ENCODE results near the gene IL6ST. TPM values are rescaled to one million over a fixed set of nuclear protein-coding genes. Genes with fewer than 3 reads are reported as not detected.

Gene IL6ST
- total and polyA plus RNA-seq, 10 of the 15 experiments (the other 5 are each of a cell fraction or from before 2014, with no cell fraction given): 1.5 to 139 (median 13.0) TPM

DNA sequence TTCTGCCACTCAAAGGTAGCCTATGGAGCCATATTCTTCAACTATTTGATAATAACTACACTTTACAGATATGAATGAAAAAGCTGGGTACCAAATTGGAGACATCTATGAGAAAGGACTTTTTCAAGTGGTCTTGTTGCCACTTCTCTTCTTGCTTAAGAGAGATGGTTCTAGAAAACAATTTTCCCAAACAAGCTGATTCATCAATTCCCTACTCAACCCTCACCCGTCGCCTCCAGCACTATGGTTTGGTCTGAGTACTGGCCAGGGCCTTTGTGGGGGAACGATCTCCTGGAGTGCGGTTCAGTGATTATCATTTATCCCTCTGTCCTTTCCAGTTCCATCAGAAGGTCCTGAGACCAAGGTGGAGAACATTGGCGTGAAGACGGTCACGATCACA, 86.8 kb downstream of the IL6ST start:
- ChIA-PET CTCF (interaction anchor here (1.4 to 1.5 kb wide), 2 partner anchors 9 to 12 kb away, joined by 4 read pairs; no protein-coding TSS in a partner anchor), POLR2A (interaction anchor here (0.7 kb wide), 1 partner anchor 421 kb away, joined by 3 read pairs; no protein-coding TSS in a partner anchor), RAD21 (ENCODE audit: unreplicated experiment) (no interaction called here), SMC1A (ENCODE audit: uncharacterized antibody, unreplicated experiment) (interaction anchor here (1.0 to 2.9 kb wide), 8 partner anchors 12 to 293 kb away, joined by 3 to 10 read pairs (median 4); no protein-coding TSS in a partner anchor)
- H3K4me3 ChIP-seq: no peak overlapping the region
- intact Hi-C loops (cut with micrococcal nuclease; ENCODE audit: unreplicated experiment) (loop anchor here (10.0 kb wide), 2 partner anchors 373 to 733 kb away; partner anchors contain the start of genes CDC20B and PLPP1), in situ Hi-C loops (cut with MboI) (no loop called here)
- H3K27me3 ChIP-seq (replicated peaks in 1 of 2; ENCODE audit: control insufficient read depth in 2 of 2, insufficient read depth in 2 of 2, low read length in 1 of 2): 0 out of 4 replicates have a peak, but pooled peaks cover 0 to 2% of the 10 kb centered on the region in 2 experiments
- H3K27ac ChIP-seq (ENCODE audit: control insufficient read depth, insufficient read depth): no peak overlapping the region
- H3K9ac ChIP-seq (ENCODE audit: control insufficient read depth, insufficient read depth, low read length): no peak overlapping the region
- BruUV-seq (replicated peaks): no TSS peak
- no peaks in the 10 kb centered on the region for H3K79me2 ChIP-seq (ENCODE audit: control insufficient read depth, insufficient read depth, low read length)
- WGBS (ENCODE audit: insufficient coverage, insufficient replicate concordance, low lambda C conversion rate, missing lambda C conversion rate): 86% methylated on average over 7 of the region's 7 CpGs
- H2AFZ ChIP-seq (ENCODE audit: control insufficient read depth, low read depth, low read length): no peak overlapping the region
- TF ChIP-seq NR2F1 (conservative IDR thresholded peaks at IDR 0.05): no peak
- no peak for TF ChIP-seq TBL1XR1 (IDR thresholded peaks at IDR 0.05; ENCODE audit: low read depth, low read length)
- no peak for TF ChIP-seq ASH2L (IDR thresholded peaks at IDR 0.05; ENCODE audit: borderline replicate concordance, low read depth)
- TF ChIP-seq TCF3 (IDR thresholded peaks at IDR 0.05; ENCODE audit: borderline replicate concordance, insufficient read depth, low read depth, low read length): no peak
- no peak for TF ChIP-seq BCL11A (IDR thresholded peaks at IDR 0.05; ENCODE audit: low read depth, low read length)
- TF ChIP-seq CHD1 (IDR thresholded peaks at IDR 0.05; ENCODE audit: low read depth, low read length): no peak
- no peak for TF ChIP-seq ATF7 (IDR thresholded peaks at IDR 0.05; ENCODE audit: low read depth)
- TF ChIP-seq, protein P1, sequence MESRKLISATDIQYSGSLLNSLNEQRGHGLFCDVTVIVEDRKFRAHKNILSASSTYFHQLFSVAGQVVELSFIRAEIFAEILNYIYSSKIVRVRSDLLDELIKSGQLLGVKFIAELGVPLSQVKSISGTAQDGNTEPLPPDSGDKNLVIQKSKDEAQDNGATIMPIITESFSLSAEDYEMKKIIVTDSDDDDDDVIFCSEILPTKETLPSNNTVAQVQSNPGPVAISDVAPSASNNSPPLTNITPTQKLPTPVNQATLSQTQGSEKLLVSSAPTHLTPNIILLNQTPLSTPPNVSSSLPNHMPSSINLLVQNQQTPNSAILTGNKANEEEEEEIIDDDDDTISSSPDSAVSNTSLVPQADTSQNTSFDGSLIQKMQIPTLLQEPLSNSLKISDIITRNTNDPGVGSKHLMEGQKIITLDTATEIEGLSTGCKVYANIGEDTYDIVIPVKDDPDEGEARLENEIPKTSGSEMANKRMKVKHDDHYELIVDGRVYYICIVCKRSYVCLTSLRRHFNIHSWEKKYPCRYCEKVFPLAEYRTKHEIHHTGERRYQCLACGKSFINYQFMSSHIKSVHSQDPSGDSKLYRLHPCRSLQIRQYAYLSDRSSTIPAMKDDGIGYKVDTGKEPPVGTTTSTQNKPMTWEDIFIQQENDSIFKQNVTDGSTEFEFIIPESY (IDR thresholded peaks at IDR 0.05): no peak
- TF ChIP-seq, protein P2, sequence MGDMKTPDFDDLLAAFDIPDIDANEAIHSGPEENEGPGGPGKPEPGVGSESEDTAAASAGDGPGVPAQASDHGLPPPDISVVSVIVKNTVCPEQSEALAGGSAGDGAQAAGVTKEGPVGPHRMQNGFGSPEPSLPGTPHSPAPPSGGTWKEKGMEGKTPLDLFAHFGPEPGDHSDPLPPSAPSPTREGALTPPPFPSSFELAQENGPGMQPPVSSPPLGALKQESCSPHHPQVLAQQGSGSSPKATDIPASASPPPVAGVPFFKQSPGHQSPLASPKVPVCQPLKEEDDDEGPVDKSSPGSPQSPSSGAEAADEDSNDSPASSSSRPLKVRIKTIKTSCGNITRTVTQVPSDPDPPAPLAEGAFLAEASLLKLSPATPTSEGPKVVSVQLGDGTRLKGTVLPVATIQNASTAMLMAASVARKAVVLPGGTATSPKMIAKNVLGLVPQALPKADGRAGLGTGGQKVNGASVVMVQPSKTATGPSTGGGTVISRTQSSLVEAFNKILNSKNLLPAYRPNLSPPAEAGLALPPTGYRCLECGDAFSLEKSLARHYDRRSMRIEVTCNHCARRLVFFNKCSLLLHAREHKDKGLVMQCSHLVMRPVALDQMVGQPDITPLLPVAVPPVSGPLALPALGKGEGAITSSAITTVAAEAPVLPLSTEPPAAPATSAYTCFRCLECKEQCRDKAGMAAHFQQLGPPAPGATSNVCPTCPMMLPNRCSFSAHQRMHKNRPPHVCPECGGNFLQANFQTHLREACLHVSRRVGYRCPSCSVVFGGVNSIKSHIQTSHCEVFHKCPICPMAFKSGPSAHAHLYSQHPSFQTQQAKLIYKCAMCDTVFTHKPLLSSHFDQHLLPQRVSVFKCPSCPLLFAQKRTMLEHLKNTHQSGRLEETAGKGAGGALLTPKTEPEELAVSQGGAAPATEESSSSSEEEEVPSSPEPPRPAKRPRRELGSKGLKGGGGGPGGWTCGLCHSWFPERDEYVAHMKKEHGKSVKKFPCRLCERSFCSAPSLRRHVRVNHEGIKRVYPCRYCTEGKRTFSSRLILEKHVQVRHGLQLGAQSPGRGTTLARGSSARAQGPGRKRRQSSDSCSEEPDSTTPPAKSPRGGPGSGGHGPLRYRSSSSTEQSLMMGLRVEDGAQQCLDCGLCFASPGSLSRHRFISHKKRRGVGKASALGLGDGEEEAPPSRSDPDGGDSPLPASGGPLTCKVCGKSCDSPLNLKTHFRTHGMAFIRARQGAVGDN (IDR thresholded peaks at IDR 0.05): no peak
- TF ChIP-seq HCFC1 (IDR thresholded peaks at IDR 0.05; ENCODE audit: low read length): no peak
- no peak for TF ChIP-seq TCF12 (IDR thresholded peaks at IDR 0.05; ENCODE audit: low read depth, low read length)
- TF ChIP-seq STAT1 (conservative IDR thresholded peaks at IDR 0.05): no peak
- TF ChIP-seq POLR2A (IDR thresholded peaks at IDR 0.05; ENCODE audit: low read depth, low read length): no peak
- TF ChIP-seq EZH2 (IDR thresholded peaks at IDR 0.05; ENCODE audit: borderline replicate concordance, control insufficient read depth, low read depth, low read length): no peak
- TF ChIP-seq ZNF207 (IDR thresholded peaks at IDR 0.05; ENCODE audit: borderline replicate concordance): no peak
- no peak for TF ChIP-seq SREBF1 (IDR thresholded peaks at IDR 0.05; ENCODE audit: low read length)
- no peak for TF ChIP-seq ZSCAN29 (IDR thresholded peaks at IDR 0.05)
- TF ChIP-seq ATF2 (IDR thresholded peaks at IDR 0.05; ENCODE audit: low read length): no peak
- FAIRE-seq (no peak), ATAC-seq (no peak), DNase-seq (ENCODE audit: low read depth, low spot score) (no peak)
- H4K20me1 ChIP-seq (ENCODE audit: control insufficient read depth, insufficient read depth): no peaks in the 10 kb centered on the region
- H3K4me1 ChIP-seq (ENCODE audit: control insufficient read depth, insufficient read depth, low read length): peaks cover 11% of the 10 kb centered on the region
- H3K9me3 ChIP-seq (replicated peaks; ENCODE audit: control insufficient read depth, insufficient read depth, low read length): no peaks in the 10 kb centered on the region
- no peak overlapping the region for H3K4me2 ChIP-seq (ENCODE audit: control insufficient read depth, insufficient read depth)
- H3K36me3 ChIP-seq (ENCODE audit: control insufficient read depth in 2 of 2, insufficient read depth in 2 of 2, low read length in 1 of 2): no peaks in the 10 kb centered on the region
